GM12878 (cell line): ENCODE data around the gene C19orf12. TPM values are rescaled to one million over a fixed set of nuclear protein-coding genes. Genes with fewer than 3 reads are reported as not detected.

Experiments used
- ATAC-seq: fragments of 200-7000 bp; cut with Tn5 transposase; 3 replicates; pipeline ENCODE4 v1.9.1; 2020; ENCODE audit warnings: mild to moderate bottlenecking, moderate library complexity
- BruUV-seq: library from RNA; stranded (reverse); fragments of 400-500 nt; replicated peaks from 2 replicates; lab custom pipeline; 2021; lab: Mats Ljungman, UMichigan
- CTCF ChIA-PET: fragments of 300-600 bp; sonication (Branson Sonifier 250); formaldehyde crosslinking; extraction: SDS; loops from one replicate; lab custom pipeline; 2021; ENCODE audit warnings: inconsistent platforms; lab: Yijun Ruan, JAX
- POLR2A ChIA-PET: fragments of 350-600 bp; formaldehyde crosslinking; extraction: SDS; loops from one replicate; lab custom pipeline; 2021; ENCODE audit warnings: inconsistent platforms; lab: Charles Lee
- RAD21 ChIA-PET: fragments of 300-600 bp; sonication (Branson Sonifier 250); formaldehyde crosslinking; loops from one replicate; lab custom pipeline; 2023; ENCODE audit warnings: antibody characterized with exemption; ENCODE audit not compliant: unreplicated experiment; lab: Charles Lee
- SMC1A ChIA-PET: fragments of 300-600 bp; sonication (Branson Sonifier 250); formaldehyde crosslinking; loops from one replicate; lab custom pipeline; 2023; ENCODE audit not compliant: unreplicated experiment, uncharacterized antibody; lab: Charles Lee
- DNase-seq: peaks from one replicate; pipeline ENCODE4 v3.0.0-alpha.2; 2011; ENCODE audit warnings: low read depth, low spot score
- FAIRE-seq: peaks from 3 replicates; lab custom pipeline; 2011; peaks lifted over from hg19 to GRCh38; lab: Jason Lieb, UNC
- H2AFZ ChIP-seq: 2 replicates; pipeline ENCODE4 v1.6.0; 2011; ENCODE audit warnings: low read depth, low read length, control low read depth; ENCODE audit not compliant: control insufficient read depth
- H3K27ac ChIP-seq: 2 replicates; pipeline ENCODE4 v1.5.1; 2011; ENCODE audit warnings: control low read depth; ENCODE audit not compliant: control insufficient read depth, insufficient read depth
- H3K27me3 ChIP-seq, 2 experiments: replicated peaks in 1 of 2; 2 replicates each; pipeline versions ENCODE4 v1.6.0 to v1.6.1; 2011; ENCODE audit warnings: low read length in 1 of 2; ENCODE audit not compliant: control insufficient read depth in 2 of 2, insufficient read depth in 2 of 2
- H3K36me3 ChIP-seq, 2 experiments: 2 replicates each; pipeline ENCODE4 v1.5.1; 2011; ENCODE audit warnings: low read length in 1 of 2; ENCODE audit not compliant: control insufficient read depth in 2 of 2, insufficient read depth in 2 of 2
- H3K4me1 ChIP-seq: 2 replicates; pipeline ENCODE4 v1.6.1; 2011; ENCODE audit warnings: mild to moderate bottlenecking, low read length, moderate library complexity, mixed read lengths; ENCODE audit not compliant: control insufficient read depth, insufficient read depth
- H3K4me2 ChIP-seq: 2 replicates; pipeline ENCODE4 v1.6.0; 2011; ENCODE audit warnings: control low read depth; ENCODE audit not compliant: control insufficient read depth, insufficient read depth
- H3K4me3 ChIP-seq: fragments of 200-600 bp; sonication (generic); 2 replicates; pipeline ENCODE4 v1.5.1; 2016
- H3K79me2 ChIP-seq: 2 replicates; pipeline ENCODE4 v1.6.0; 2011; ENCODE audit warnings: low read length; ENCODE audit not compliant: control insufficient read depth, insufficient read depth
- H3K9ac ChIP-seq: 2 replicates; pipeline ENCODE4 v1.8.0; 2011; ENCODE audit warnings: low read length, control low read depth, mixed read lengths; ENCODE audit not compliant: control insufficient read depth, insufficient read depth
- H3K9me3 ChIP-seq: replicated peaks from 3 replicates; pipeline ENCODE4 v1.5.1; 2011; ENCODE audit warnings: mild to moderate bottlenecking, low read length; ENCODE audit not compliant: control insufficient read depth, insufficient read depth
- H4K20me1 ChIP-seq: 2 replicates; pipeline ENCODE4 v1.6.0; 2011; ENCODE audit not compliant: control insufficient read depth, insufficient read depth
- E2F4 ChIP-seq: IDR thresholded peaks from 2 replicates; pipeline ENCODE4 v1.6.1; 2012; ENCODE audit warnings: low read depth, low read length, improper control_type of control experiment
- NFIC ChIP-seq: IDR thresholded peaks from 2 replicates; pipeline ENCODE4 v1.6.1; 2012; ENCODE audit warnings: low read depth, mild to moderate bottlenecking, inconsistent platforms, low read length, moderate library complexity
- SREBF2 ChIP-seq: IDR thresholded peaks from 2 replicates; pipeline ENCODE4 v1.6.1; 2012; ENCODE audit warnings: mild to moderate bottlenecking, low read length
- SUPT20H ChIP-seq: IDR thresholded peaks from 2 replicates; pipeline ENCODE4 v1.6.1; 2011; ENCODE audit warnings: low read depth, mild to moderate bottlenecking, low read length, moderate library complexity, borderline replicate concordance; ENCODE audit not compliant: control insufficient read depth
- WRNIP1 ChIP-seq: IDR thresholded peaks from 2 replicates; pipeline ENCODE4 v1.6.1; 2011; ENCODE audit warnings: low read depth, low read length, improper control_type of control experiment, borderline replicate concordance
- ZBED1 ChIP-seq: IDR thresholded peaks from 2 replicates; pipeline ENCODE4 v1.6.1; 2016; ENCODE audit warnings: borderline replicate concordance
- whole genome bisulfite sequencing: methylation state at CpG from one replicate; pipeline ENCODE4 v1.1.6; 2016; ENCODE audit warnings: low lambda C conversion rate; ENCODE audit not compliant: insufficient replicate concordance, insufficient coverage; ENCODE audit errors: missing lambda C conversion rate; 5-methylcytosine and 5-hydroxymethylcytosine counted together
- in situ Hi-C: fragments of 300-500 bp; cut with MboI; formaldehyde crosslinking; loops from 9 replicates; pipeline ENCODE4 v1.14.3; 2018; ENCODE audit warnings: mixed read lengths
- intact Hi-C: fragments of 100-400 bp; cut with micrococcal nuclease; formaldehyde crosslinking; loops from one replicate; pipeline ENCODE4 v1.14.2; 2022; ENCODE audit not compliant: unreplicated experiment
- polyA plus RNA-seq, 11 experiments: library from polyadenylated mRNA; depleted of rRNA in 4 of 11; unstranded in 6 of 11; stranded (reverse) in 5 of 11; fragments of >200 nt; fragmentation: Nextera tagmentation in 4 of 11; fragmentation: Illumina TruSeq in 1 of 11; extraction: Ambion mirVana in 4 of 11; extraction: Trizol in 1 of 11; gene quantifications; 1 replicate in 1 of 11; 2 replicates in 10 of 11; pipeline versions ENCODE4 v1.2.1 to v1.2.3, GENCODE V29; 2011 to 2016; ENCODE audit warnings: inconsistent platforms in 2 of 11, missing spikeins in 2 of 11, low read depth in 1 of 11
- total RNA-seq, 4 experiments: library from RNA; depleted of rRNA in 3 of 4; stranded (reverse); fragments of >200 nt in 3 of 4; fragmentation: Illumina TruSeq in 1 of 4; extraction: Trizol in 1 of 4; gene quantifications; 2 replicates each; pipeline versions ENCODE4 v1.2.1 to v1.2.3, GENCODE V29; 2013 to 2021

C19orf12 gene
- total and polyA plus RNA-seq, 10 of the 15 experiments (the other 5 are each of a cell fraction or from before 2014, with no cell fraction given): 2.3 to 23.5 (median 20.3) TPM

DNA sequence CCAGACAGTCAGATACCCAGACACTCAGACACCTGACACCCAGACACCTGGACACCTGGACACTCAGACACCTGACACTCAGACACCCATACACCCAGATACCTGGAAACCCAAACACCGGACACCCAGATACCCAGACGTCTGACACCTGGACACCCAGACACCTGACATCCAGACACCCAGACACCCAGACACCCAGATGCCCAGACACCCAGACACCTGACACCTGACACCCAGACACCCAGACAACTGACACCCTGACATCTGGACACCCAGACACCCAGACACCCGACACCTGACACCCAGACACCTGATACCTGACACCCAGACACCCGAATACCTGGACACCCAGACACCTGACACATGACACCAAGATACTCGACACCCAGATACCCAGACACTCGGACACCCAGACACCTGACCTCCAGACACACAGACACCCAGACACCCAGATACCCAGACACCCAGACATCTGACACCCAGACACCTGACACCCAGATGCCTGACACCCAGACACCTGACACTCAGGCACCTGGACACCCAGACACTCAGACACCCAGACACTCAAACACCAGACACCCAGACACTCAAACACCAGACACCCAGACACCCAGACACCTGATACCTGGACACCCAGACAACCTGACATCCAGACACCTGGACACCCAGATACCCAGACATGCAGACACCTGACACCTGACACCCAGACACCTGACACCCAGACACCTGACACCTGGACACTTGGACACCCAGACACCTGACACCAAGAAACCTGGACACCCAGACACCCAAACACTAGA, 19.1 kb downstream of the C19orf12 start:
- ChIA-PET SMC1A (no interaction called here), CTCF (interaction anchor here (2.5 to 4.1 kb wide), 2 partner anchors 17 to 21 kb away, joined by 31 to 41 read pairs; partner anchors contain the start of gene C19orf12), POLR2A (no interaction called here), RAD21 (no interaction called here)
- no peak for TF ChIP-seq SUPT20H
- no peak for TF ChIP-seq E2F4
- TF ChIP-seq WRNIP1: no peak
- TF ChIP-seq NFIC: no peak
- no peak for TF ChIP-seq SREBF2
- no peak for TF ChIP-seq ZBED1
- H3K27me3 ChIP-seq: no peaks in the 10 kb centered on the region
- no peak for ATAC-seq
- in situ Hi-C loops (no loop called here), intact Hi-C loops (loop anchor here (2.0 kb wide), 1 partner anchor 29 kb away; no protein-coding TSS in a partner anchor)
- no peaks in the 10 kb centered on the region; the same call in 1 of the 3 replicates for H3K9me3 ChIP-seq
- H3K4me2 ChIP-seq: no peak overlapping the region
- FAIRE-seq: no peak
- no peaks in the 10 kb centered on the region for H4K20me1 ChIP-seq
- H3K79me2 ChIP-seq: no peaks in the 10 kb centered on the region
- H2AFZ ChIP-seq: no peak overlapping the region
- no peak overlapping the region for H3K9ac ChIP-seq
- no TSS peak for BruUV-seq
- DNase-seq: no peak
- H3K27ac ChIP-seq: no peak overlapping the region
- H3K4me3 ChIP-seq: no peak overlapping the region
- no peaks in the 10 kb centered on the region; the same call in 1 of the 2 replicates for H3K4me1 ChIP-seq
- H3K36me3 ChIP-seq: no peaks in the 10 kb centered on the region
- WGBS: 56% methylated on average over 6 of the region's 6 CpGs
